BE2C (cell line): ENCODE results near the gene GMPR.

Experiments used
- DNase-seq: peaks from one replicate; pipeline ENCODE4 v3.0.0-alpha.2; 2020
- H3K27me3 ChIP-seq: fragments of 250-450 bp; sonication (Bioruptor Pico); 2 replicates; pipeline ENCODE4 v1.5.1; 2020; ENCODE audit warnings: mild to moderate bottlenecking
- H3K36me3 ChIP-seq: fragments of 250-450 bp; sonication (Bioruptor Pico); 2 replicates; pipeline ENCODE4 v1.5.1; 2020; ENCODE audit warnings: mild to moderate bottlenecking
- H3K4me1 ChIP-seq: fragments of 250-450 bp; sonication (Bioruptor Pico); 2 replicates; pipeline ENCODE4 v1.5.1; 2020
- H3K4me3 ChIP-seq: 2 replicates; pipeline ENCODE4 v1.5.1; 2011; ENCODE audit warnings: low read depth, low read length
- H3K9me3 ChIP-seq: fragments of 250-450 bp; sonication (Bioruptor Pico); 2 replicates; pipeline ENCODE4 v1.5.1; 2020
- TF ChIP-seq, protein P1 (sequence below): IDR thresholded peaks from 2 replicates; pipeline ENCODE4 v1.5.1; 2012; ENCODE audit warnings: mild to moderate bottlenecking, low read depth, low read length

The GMPR gene

DNA sequence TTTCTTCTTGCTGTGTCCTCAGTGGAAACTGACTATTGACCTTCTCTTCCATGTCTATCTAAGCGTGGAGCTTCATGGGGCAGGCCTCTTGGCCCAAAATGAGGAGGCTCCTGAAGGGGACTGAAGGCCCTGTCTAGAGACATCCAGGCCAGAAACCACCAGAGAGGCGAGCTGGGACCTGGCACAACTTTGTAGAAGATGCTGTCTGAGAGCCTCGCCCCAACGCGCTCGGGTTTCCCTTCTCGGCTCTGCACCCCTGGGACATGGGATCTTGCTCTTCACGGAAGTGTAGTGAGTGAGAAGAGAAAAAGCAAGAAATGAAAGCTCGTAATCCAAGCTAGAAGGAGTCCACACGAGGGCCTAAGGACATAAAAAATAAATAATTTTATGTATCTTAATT is 96.8 kb downstream of the GMPR start:
- Histone ChIP-seq H3K9me3 (no peaks in the 10 kb centered on the region), H3K4me1 (peaks cover 53% of the 10 kb centered on the region), H3K4me3 (no peak overlapping the region), H3K27me3 (no peaks in the 10 kb centered on the region), H3K36me3 (no peaks in the 10 kb centered on the region)
- no peak for DNase-seq
- TF ChIP-seq, protein P1, sequence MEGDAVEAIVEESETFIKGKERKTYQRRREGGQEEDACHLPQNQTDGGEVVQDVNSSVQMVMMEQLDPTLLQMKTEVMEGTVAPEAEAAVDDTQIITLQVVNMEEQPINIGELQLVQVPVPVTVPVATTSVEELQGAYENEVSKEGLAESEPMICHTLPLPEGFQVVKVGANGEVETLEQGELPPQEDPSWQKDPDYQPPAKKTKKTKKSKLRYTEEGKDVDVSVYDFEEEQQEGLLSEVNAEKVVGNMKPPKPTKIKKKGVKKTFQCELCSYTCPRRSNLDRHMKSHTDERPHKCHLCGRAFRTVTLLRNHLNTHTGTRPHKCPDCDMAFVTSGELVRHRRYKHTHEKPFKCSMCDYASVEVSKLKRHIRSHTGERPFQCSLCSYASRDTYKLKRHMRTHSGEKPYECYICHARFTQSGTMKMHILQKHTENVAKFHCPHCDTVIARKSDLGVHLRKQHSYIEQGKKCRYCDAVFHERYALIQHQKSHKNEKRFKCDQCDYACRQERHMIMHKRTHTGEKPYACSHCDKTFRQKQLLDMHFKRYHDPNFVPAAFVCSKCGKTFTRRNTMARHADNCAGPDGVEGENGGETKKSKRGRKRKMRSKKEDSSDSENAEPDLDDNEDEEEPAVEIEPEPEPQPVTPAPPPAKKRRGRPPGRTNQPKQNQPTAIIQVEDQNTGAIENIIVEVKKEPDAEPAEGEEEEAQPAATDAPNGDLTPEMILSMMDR = no peak

GRCh38 chr6:16336056-16336818 is 97.8 kb downstream of the GMPR start:
- no peaks in the 10 kb centered on the region for H3K36me3 ChIP-seq
- DNase-seq = no peak
- H3K4me3 ChIP-seq = no peak overlapping the region
- peaks cover 58% of the 10 kb centered on the region for H3K4me1 ChIP-seq
- H3K9me3 ChIP-seq = no peaks in the 10 kb centered on the region
- TF ChIP-seq, protein P1 = no peak
- no peaks in the 10 kb centered on the region for H3K27me3 ChIP-seq

- Histone ChIP-seq H3K36me3 (no peaks in the 10 kb centered on the region), H3K27me3 (no peaks in the 10 kb centered on the region), H3K9me3 (no peaks in the 10 kb centered on the region), H3K4me3 (no peak overlapping the region), H3K4me1 (peaks cover 53% of the 10 kb centered on the region)
- TF ChIP-seq, protein P1 = no peak
- DNase-seq = no peak
These were observed 98.5 kb downstream of the GMPR start for GRCh38 chr6:16336911-16337294.

DNA sequence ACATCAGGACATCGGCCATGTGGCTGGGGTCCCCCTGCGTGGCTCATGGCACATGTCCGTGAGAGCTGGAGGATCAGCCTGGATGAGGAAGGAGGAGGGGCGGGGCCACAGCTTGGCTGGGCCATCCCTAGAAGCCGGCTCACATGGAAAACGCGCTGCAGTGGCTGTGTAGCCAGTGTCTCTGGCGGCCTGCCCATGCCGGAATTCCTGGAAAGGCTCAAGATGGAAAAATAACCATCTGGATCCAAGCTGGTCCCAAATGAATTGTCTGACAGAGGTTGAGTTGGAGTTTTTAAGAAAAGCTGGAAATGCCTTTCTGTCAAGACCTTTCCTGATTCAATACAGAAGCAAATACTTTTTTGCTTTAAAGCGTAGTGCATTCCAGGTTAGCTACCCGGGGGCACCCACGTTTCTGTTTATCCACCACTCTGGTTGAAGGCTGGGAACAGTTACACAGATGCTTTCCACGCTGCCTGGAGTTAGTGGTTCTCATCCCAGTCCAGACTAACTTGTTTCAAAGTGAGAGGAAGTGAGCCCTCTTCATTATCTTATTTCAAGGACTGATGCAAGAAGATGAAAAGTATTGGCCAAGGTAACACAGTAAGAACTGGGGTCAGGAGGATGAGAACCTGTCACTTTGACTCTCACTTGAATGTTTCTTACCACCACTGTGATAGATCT is 99.0 kb downstream of the GMPR start:
- peak; percentile 94 for DNase-seq
- no peaks in the 10 kb centered on the region for H3K27me3 ChIP-seq
- H3K9me3 ChIP-seq = no peaks in the 10 kb centered on the region
- H3K4me3 ChIP-seq = peak overlapping the region; percentile 15; the same call in 1 of the 2 replicates
- H3K36me3 ChIP-seq = no peaks in the 10 kb centered on the region
- H3K4me1 ChIP-seq = peaks cover 51% of the 10 kb centered on the region
- TF ChIP-seq, protein P1 = no peak

- Histone ChIP-seq H3K36me3 (no peaks in the 10 kb centered on the region), H3K4me3 (peak overlapping the region; percentile 19), H3K9me3 (no peaks in the 10 kb centered on the region), H3K27me3 (no peaks in the 10 kb centered on the region), H3K4me1 (peaks cover 40% of the 10 kb centered on the region)
- peak; percentile 76 for DNase-seq
- TF ChIP-seq, protein P1 = peak; percentile 84
These were observed 100.3 kb downstream of the GMPR start for GRCh38 chr6:16338577-16339264.
